ENCODE measurements around the gene DMTF1. TPM values are rescaled to one million over a fixed set of nuclear protein-coding genes. Genes with fewer than 3 reads are reported as not detected.
A peak's percentile ranks its signal among the peaks of the same experiment; 100 is the strongest.

The DMTF1 gene
- total RNA-seq, 8 experiments from 2014 or later = 45.9 to 141 (median 106) TPM

DNA sequence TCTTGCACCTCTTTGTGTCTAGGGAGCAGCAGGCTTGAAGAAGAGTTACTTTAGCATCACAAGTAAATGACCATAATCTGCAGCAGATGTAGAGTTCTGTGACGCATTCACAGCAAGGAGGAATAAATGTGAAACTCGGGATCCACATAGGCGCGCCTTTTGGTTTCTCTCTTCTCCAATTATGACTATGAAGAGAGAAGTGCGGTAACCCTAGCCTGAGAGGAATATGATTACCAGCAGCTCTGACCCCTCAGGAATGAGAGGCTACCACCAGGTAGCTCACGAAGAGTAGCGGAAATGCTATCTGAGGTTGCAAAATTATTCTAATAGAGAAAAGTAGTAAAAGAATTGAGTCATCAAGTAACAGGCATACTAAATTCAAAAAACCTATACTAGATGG is 25.2 kb upstream of the DMTF1 start:
- WGBS, 10 experiments = 72 to 100% (median 97%) methylated on average over 1 to 7 of the region's 7 CpGs; no CpG with 5 or more reads in 3 of the 10 experiments
- peaks cover 3 to 8% of the 10 kb centered on the region in 2 donors for H3K4me1 ChIP-seq (replicated peaks in 1 of 2)
- H3K27ac ChIP-seq = no peak overlapping the region
- no peak for ATAC-seq (replicated peaks in 6 of 8)
- in situ Hi-C loops (cut with MboI; ENCODE audit: low pct_unique_long_range_greater_than_20kb in 2 of 9, low sequenced_read_pairs in 9 of 9, unreplicated experiment in 9 of 9) = loop anchor here in 2 of 9 experiments (25.0 kb wide), 1 partner anchor 190 kb away; no protein-coding TSS in a partner anchor
- H3K4me3 ChIP-seq = no peak overlapping the region

DNA sequence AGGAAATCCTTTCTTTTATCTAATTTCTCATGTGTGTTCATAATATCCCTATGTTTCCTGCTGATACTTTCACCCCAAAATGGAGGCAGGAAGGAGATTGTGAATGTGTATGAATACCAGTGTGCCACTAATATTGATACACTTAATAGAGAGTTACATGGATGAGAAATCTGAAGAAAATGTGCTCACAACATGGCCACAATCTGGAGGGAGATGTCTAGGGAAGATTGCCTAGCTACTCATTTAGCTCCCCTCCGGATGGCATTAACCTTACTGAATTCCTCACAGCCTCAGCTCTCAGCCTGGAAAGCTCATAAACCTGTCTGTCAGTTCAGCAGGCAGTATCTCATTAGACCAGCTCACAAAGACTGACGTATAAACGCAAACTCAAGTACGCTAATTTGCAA is 23.4 kb upstream of the DMTF1 start:
- Histone ChIP-seq H3K4me1 (replicated peaks in 1 of 2) (peaks cover 3 to 8% of the 10 kb centered on the region in 2 donors), H3K27ac (no peak overlapping the region), H3K4me3 (no peak overlapping the region)
- in situ Hi-C loops (cut with MboI; ENCODE audit: low pct_unique_long_range_greater_than_20kb in 2 of 9, low sequenced_read_pairs in 9 of 9, unreplicated experiment in 9 of 9) = loop anchor here in 2 of 9 experiments (25.0 kb wide), 1 partner anchor 192 kb away; no protein-coding TSS in a partner anchor
- ATAC-seq (replicated peaks in 6 of 8) = peak in 5 of 8 experiments; percentile 67 to 83 (median 76)
- 0 to 95% (median 13%) methylated on average over 1 to 4 of the region's 4 CpGs; no CpG with 5 or more reads in 3 of the 10 experiments for WGBS, 10 experiments

GRCh38 chr7:87129332-87129731 is 22.9 kb upstream of the DMTF1 start:
- peak in 3 of 8 experiments; percentile 14 to 37 (median 20) for ATAC-seq (replicated peaks in 6 of 8)
- 0 to 57% (median 25%) methylated on average over 1 to 3 of the region's 3 CpGs for WGBS, 10 experiments
- no peak overlapping the region for H3K4me3 ChIP-seq

GRCh38 chr7:87129848-87130247 is 22.4 kb upstream of the DMTF1 start:
- H3K4me1 ChIP-seq (replicated peaks in 1 of 2) = peaks cover 3 to 8% of the 10 kb centered on the region in 2 donors
- peak in 1 of 8 experiments; percentile 58 for ATAC-seq (replicated peaks in 6 of 8)
- 61 to 100% (median 100%) methylated on average over 1 to 3 of the region's 3 CpGs; no CpG with 5 or more reads in 3 of the 10 experiments for WGBS, 10 experiments
- H3K27ac ChIP-seq = no peak overlapping the region
- H3K4me3 ChIP-seq = no peak overlapping the region
- in situ Hi-C loops (cut with MboI; ENCODE audit: low pct_unique_long_range_greater_than_20kb in 2 of 9, low sequenced_read_pairs in 9 of 9, unreplicated experiment in 9 of 9) = loop anchor here in 2 of 9 experiments (25.0 kb wide), 1 partner anchor 193 kb away; no protein-coding TSS in a partner anchor

More at GRCh38 chr7:87129332-87129731, 22.9 kb upstream of the DMTF1 start:
- in situ Hi-C loops (cut with MboI; ENCODE audit: low pct_unique_long_range_greater_than_20kb in 2 of 9, low sequenced_read_pairs in 9 of 9, unreplicated experiment in 9 of 9) = loop anchor here in 2 of 9 experiments (25.0 kb wide), 1 partner anchor 192 kb away; no protein-coding TSS in a partner anchor
- H3K27ac ChIP-seq = no peak overlapping the region
- H3K4me1 ChIP-seq (replicated peaks in 1 of 2) = peaks cover 3 to 8% of the 10 kb centered on the region in 2 donors

DNA sequence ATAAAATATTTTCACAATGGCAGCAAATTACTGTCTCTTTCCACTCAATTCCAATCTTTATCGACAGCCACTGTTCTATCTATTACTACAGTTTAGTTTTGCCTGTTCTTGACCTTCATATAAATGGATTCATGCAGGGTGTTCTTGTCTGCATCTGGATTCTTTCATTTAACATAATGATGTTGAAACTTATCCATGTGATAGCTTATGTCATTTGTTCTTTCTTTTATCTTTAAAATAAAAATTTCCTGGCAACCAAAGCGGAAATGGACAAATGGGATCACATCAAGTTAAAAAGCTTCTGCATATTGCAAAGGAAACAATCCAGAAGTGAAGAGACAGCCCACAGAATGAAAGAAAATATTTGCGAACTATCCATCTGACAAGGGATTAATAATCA is 20.5 kb upstream of the DMTF1 start:
- WGBS, 10 experiments = 21 to 100% (median 98%) methylated on average over 1 to 3 of the region's 3 CpGs
- ATAC-seq (replicated peaks in 6 of 8) = peak in 2 of 8 experiments; percentile 22 to 62
- in situ Hi-C loops (cut with MboI; ENCODE audit: low pct_unique_long_range_greater_than_20kb in 2 of 9, low sequenced_read_pairs in 9 of 9, unreplicated experiment in 9 of 9) = loop anchor here in 2 of 9 experiments (25.0 kb wide), 1 partner anchor 194 kb away; no protein-coding TSS in a partner anchor
- Histone ChIP-seq H3K27ac (no peak overlapping the region), H3K4me3 (no peak overlapping the region), H3K4me1 (replicated peaks in 1 of 2) (peaks cover 3 to 8% of the 10 kb centered on the region in 2 donors)

- H3K27ac ChIP-seq = no peak overlapping the region
- ATAC-seq (replicated peaks in 6 of 8) = no peak
- in situ Hi-C loops (cut with MboI; ENCODE audit: low pct_unique_long_range_greater_than_20kb in 2 of 9, low sequenced_read_pairs in 9 of 9, unreplicated experiment in 9 of 9) = loop anchor here in 2 of 9 experiments (25.0 kb wide), 1 partner anchor 200 kb away; no protein-coding TSS in a partner anchor
Observed at GRCh38 chr7:87137271-87137670, 15.0 kb upstream of the DMTF1 start.

GRCh38 chr7:87139514-87139913 is 12.7 kb upstream of the DMTF1 start:
- H3K4me3 ChIP-seq = no peak overlapping the region
- 0 to 88% (median 60%) methylated on average over 1 of the region's 1 CpG; no CpG with 5 or more reads in 3 of the 10 experiments for WGBS, 10 experiments
- no peak for ATAC-seq (replicated peaks in 6 of 8)
- in situ Hi-C loops (cut with MboI; ENCODE audit: low pct_unique_long_range_greater_than_20kb in 2 of 9, low sequenced_read_pairs in 9 of 9, unreplicated experiment in 9 of 9) = loop anchor here in 2 of 9 experiments (25.0 kb wide), 1 partner anchor 202 kb away; no protein-coding TSS in a partner anchor
- peaks cover 0 to 2% of the 10 kb centered on the region in 2 donors for H3K4me1 ChIP-seq (replicated peaks in 1 of 2)
- no peak overlapping the region for H3K27ac ChIP-seq

More at GRCh38 chr7:87137271-87137670, 15.0 kb upstream of the DMTF1 start:
- Histone ChIP-seq H3K4me3 (no peak overlapping the region), H3K4me1 (replicated peaks in 1 of 2) (peaks cover 0 to 2% of the 10 kb centered on the region in 2 donors)

DNA sequence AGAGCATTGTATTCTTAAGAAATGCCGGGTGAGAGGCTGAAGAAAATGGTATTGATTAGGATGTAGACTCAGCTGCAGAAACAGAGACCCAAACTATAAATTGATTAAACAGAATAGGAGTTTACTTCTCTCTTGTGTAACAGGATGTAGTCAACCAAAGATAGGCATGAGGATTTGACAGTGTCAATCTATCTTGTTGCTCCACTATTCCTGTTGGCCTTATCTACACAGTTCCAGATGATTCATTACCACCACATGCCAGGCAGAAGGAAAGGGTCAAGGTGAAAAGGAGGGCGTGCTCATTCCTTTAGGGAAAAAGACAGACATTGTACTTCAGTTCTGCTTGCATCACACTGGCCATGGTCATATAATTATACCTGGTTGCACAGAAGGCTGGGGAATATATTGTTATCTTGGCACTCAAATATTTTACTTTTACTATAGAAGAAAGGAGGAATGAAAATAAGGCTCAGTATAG is 11.9 kb upstream of the DMTF1 start:
- Histone ChIP-seq H3K27ac (no peak overlapping the region), H3K4me1 (replicated peaks in 1 of 2) (peaks cover 0 to 2% of the 10 kb centered on the region in 2 donors), H3K4me3 (no peak overlapping the region)
- in situ Hi-C loops (cut with MboI; ENCODE audit: low pct_unique_long_range_greater_than_20kb in 2 of 9, low sequenced_read_pairs in 9 of 9, unreplicated experiment in 9 of 9) = loop anchor here in 3 of 9 experiments (10.0 to 25.0 kb wide), 2 partner anchors 203 to 206 kb away; no protein-coding TSS in a partner anchor
- 30 to 100% (median 88%) methylated on average over 1 to 2 of the region's 2 CpGs for WGBS, 10 experiments
- ATAC-seq (replicated peaks in 6 of 8) = no peak

- H3K4me3 ChIP-seq = no peak overlapping the region
- 33 to 100% (median 78%) methylated on average over 1 to 2 of the region's 2 CpGs for WGBS, 10 experiments
- H3K4me1 ChIP-seq (replicated peaks in 1 of 2) = peaks cover 0 to 2% of the 10 kb centered on the region in 2 donors
- in situ Hi-C loops (cut with MboI; ENCODE audit: low pct_unique_long_range_greater_than_20kb in 2 of 9, low sequenced_read_pairs in 9 of 9, unreplicated experiment in 9 of 9) = loop anchor here in 3 of 9 experiments (10.0 to 25.0 kb wide), 2 partner anchors 207 to 209 kb away; no protein-coding TSS in a partner anchor
- no peak for ATAC-seq (replicated peaks in 6 of 8)
- H3K27ac ChIP-seq = no peak overlapping the region
Observed at GRCh38 chr7:87144173-87144657, 8.0 kb upstream of the DMTF1 start.

- ATAC-seq (replicated peaks in 6 of 8) = no peak
- Histone ChIP-seq H3K4me3 (no peak overlapping the region), H3K4me1 (replicated peaks in 1 of 2) (peaks cover 0 to 4% of the 10 kb centered on the region in 2 donors), H3K27ac (no peak overlapping the region)
- 53 to 93% (median 86%) methylated on average over 1 to 12 of the region's 25 CpGs; no CpG with 5 or more reads in 4 of the 10 experiments for WGBS, 10 experiments
- in situ Hi-C loops (cut with MboI; ENCODE audit: low pct_unique_long_range_greater_than_20kb in 2 of 9, low sequenced_read_pairs in 9 of 9, unreplicated experiment in 9 of 9) = loop anchor here in 3 of 9 experiments (10.0 to 25.0 kb wide), 2 partner anchors 210 to 212 kb away; no protein-coding TSS in a partner anchor
Observed at GRCh38 chr7:87146740-87147386, 5.4 kb upstream of the DMTF1 start.

- Histone ChIP-seq H3K4me3 (no peak overlapping the region), H3K4me1 (replicated peaks in 1 of 2) (peaks cover 0 to 4% of the 10 kb centered on the region in 2 donors), H3K27ac (no peak overlapping the region)
- 29 to 100% (median 87%) methylated on average over 1 to 4 of the region's 7 CpGs; no CpG with 5 or more reads in 3 of the 10 experiments for WGBS, 10 experiments
- in situ Hi-C loops (cut with MboI; ENCODE audit: low pct_unique_long_range_greater_than_20kb in 2 of 9, low sequenced_read_pairs in 9 of 9, unreplicated experiment in 9 of 9) = loop anchor here in 3 of 9 experiments (10.0 to 25.0 kb wide), 2 partner anchors 210 to 213 kb away; no protein-coding TSS in a partner anchor
- ATAC-seq (replicated peaks in 6 of 8) = no peak
Observed at GRCh38 chr7:87147500-87147899, 4.8 kb upstream of the DMTF1 start.

GRCh38 chr7:87148332-87148955 is 3.8 kb upstream of the DMTF1 start:
- WGBS, 10 experiments = 0 to 100% (median 70%) methylated on average over 1 of the region's 1 CpG; no CpG with 5 or more reads in 3 of the 10 experiments
- H3K27ac ChIP-seq = no peak overlapping the region
- ATAC-seq (replicated peaks in 6 of 8) = no peak
- H3K4me1 ChIP-seq (replicated peaks in 1 of 2) = peaks cover 0 to 4% of the 10 kb centered on the region in 2 donors
- H3K4me3 ChIP-seq = no peak overlapping the region
- in situ Hi-C loops (cut with MboI; ENCODE audit: low pct_unique_long_range_greater_than_20kb in 2 of 9, low sequenced_read_pairs in 9 of 9, unreplicated experiment in 9 of 9) = loop anchor here in 3 of 9 experiments (10.0 to 25.0 kb wide), 2 partner anchors 211 to 214 kb away; no protein-coding TSS in a partner anchor
